Neural cell (in vitro differentiated cells): Measurements from ENCODE around the gene PHYHIPL.

Experiments used
- EP300 ChIP-seq: fragments of 450-650 bp; conservative IDR thresholded peaks from 2 replicates; pipeline ENCODE4 v1.6.1; 2014; ENCODE audit warnings: antibody characterized with exemption, mild to moderate bottlenecking, moderate library complexity; ENCODE audit not compliant: poor library complexity, severe bottlenecking
- EZH2 ChIP-seq: fragments of 200-600, 300-800 bp; shearing (Covaris generic), sonication (generic); IDR thresholded peaks from 2 replicates; pipeline ENCODE4 v1.6.1; 2014; ENCODE audit warnings: antibody characterized with exemption, low read length, borderline replicate concordance, mild to moderate bottlenecking; ENCODE audit not compliant: insufficient read depth, poor library complexity, severe bottlenecking
- MXI1 ChIP-seq: fragments of 450-650 bp; conservative IDR thresholded peaks from 2 replicates; pipeline ENCODE4 v1.6.1; 2014; ENCODE audit warnings: antibody characterized with exemption, mild to moderate bottlenecking; ENCODE audit not compliant: poor library complexity, severe bottlenecking
- POLR2AphosphoS5 ChIP-seq: IDR thresholded peaks from 2 replicates; pipeline ENCODE4 v1.6.1; 2012
- SMC3 ChIP-seq: fragments of 450-650 bp; conservative IDR thresholded peaks from 2 replicates; pipeline ENCODE4 v1.6.1; 2014; ENCODE audit warnings: antibody characterized with exemption, mild to moderate bottlenecking, moderate library complexity; ENCODE audit not compliant: poor library complexity
- TAF1 ChIP-seq: IDR thresholded peaks from 2 replicates; pipeline ENCODE4 v1.6.1; 2012; ENCODE audit warnings: low read depth
- TF ChIP-seq, protein P1 (sequence below): fragments of 450-650 bp; IDR thresholded peaks from 2 replicates; pipeline ENCODE4 v1.5.1; 2014; ENCODE audit warnings: antibody characterized with exemption, mild to moderate bottlenecking, moderate library complexity; ENCODE audit not compliant: poor library complexity, severe bottlenecking
- TF ChIP-seq, protein P2 (sequence below): IDR thresholded peaks from 2 replicates; pipeline ENCODE4 v1.6.1; 2012; ENCODE audit warnings: borderline replicate concordance

DNA sequence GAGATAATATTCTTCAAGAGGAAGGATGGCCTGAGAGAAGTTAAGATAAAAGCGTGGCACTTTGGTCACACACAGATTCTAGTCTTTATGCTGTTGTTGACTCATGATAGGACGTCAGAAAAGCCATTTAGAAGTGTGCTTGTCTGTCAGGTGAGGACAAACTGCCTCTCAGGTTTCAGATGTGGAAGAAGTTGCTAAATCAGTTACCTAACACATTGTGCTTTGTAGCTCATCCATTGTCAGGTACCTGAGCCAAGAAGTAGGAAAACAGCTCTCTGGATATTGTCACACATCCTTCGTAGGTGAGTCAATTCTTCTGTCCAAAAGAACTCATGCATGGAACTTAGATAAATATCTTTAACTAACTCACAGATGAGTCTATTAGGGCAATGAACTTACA, 49.5 kb upstream of the PHYHIPL start:
- TF ChIP-seq, protein P1, sequence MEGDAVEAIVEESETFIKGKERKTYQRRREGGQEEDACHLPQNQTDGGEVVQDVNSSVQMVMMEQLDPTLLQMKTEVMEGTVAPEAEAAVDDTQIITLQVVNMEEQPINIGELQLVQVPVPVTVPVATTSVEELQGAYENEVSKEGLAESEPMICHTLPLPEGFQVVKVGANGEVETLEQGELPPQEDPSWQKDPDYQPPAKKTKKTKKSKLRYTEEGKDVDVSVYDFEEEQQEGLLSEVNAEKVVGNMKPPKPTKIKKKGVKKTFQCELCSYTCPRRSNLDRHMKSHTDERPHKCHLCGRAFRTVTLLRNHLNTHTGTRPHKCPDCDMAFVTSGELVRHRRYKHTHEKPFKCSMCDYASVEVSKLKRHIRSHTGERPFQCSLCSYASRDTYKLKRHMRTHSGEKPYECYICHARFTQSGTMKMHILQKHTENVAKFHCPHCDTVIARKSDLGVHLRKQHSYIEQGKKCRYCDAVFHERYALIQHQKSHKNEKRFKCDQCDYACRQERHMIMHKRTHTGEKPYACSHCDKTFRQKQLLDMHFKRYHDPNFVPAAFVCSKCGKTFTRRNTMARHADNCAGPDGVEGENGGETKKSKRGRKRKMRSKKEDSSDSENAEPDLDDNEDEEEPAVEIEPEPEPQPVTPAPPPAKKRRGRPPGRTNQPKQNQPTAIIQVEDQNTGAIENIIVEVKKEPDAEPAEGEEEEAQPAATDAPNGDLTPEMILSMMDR = no peak
- TF ChIP-seq, protein P2, sequence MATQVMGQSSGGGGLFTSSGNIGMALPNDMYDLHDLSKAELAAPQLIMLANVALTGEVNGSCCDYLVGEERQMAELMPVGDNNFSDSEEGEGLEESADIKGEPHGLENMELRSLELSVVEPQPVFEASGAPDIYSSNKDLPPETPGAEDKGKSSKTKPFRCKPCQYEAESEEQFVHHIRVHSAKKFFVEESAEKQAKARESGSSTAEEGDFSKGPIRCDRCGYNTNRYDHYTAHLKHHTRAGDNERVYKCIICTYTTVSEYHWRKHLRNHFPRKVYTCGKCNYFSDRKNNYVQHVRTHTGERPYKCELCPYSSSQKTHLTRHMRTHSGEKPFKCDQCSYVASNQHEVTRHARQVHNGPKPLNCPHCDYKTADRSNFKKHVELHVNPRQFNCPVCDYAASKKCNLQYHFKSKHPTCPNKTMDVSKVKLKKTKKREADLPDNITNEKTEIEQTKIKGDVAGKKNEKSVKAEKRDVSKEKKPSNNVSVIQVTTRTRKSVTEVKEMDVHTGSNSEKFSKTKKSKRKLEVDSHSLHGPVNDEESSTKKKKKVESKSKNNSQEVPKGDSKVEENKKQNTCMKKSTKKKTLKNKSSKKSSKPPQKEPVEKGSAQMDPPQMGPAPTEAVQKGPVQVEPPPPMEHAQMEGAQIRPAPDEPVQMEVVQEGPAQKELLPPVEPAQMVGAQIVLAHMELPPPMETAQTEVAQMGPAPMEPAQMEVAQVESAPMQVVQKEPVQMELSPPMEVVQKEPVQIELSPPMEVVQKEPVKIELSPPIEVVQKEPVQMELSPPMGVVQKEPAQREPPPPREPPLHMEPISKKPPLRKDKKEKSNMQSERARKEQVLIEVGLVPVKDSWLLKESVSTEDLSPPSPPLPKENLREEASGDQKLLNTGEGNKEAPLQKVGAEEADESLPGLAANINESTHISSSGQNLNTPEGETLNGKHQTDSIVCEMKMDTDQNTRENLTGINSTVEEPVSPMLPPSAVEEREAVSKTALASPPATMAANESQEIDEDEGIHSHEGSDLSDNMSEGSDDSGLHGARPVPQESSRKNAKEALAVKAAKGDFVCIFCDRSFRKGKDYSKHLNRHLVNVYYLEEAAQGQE = no peak
- no peak for TF ChIP-seq MXI1
- no peak for TF ChIP-seq EZH2
- TF ChIP-seq SMC3 = no peak
- no peak for TF ChIP-seq POLR2AphosphoS5
- TF ChIP-seq TAF1 = no peak
- TF ChIP-seq EP300 = no peak
